ENCODE data around the gene OR5W2.
"Not testable (repeated sequence)": the region's sequence is repeated elsewhere in the genome, so short reads cannot be mapped to it uniquely, and the experiment has no call there.

The OR5W2 gene

DNA sequence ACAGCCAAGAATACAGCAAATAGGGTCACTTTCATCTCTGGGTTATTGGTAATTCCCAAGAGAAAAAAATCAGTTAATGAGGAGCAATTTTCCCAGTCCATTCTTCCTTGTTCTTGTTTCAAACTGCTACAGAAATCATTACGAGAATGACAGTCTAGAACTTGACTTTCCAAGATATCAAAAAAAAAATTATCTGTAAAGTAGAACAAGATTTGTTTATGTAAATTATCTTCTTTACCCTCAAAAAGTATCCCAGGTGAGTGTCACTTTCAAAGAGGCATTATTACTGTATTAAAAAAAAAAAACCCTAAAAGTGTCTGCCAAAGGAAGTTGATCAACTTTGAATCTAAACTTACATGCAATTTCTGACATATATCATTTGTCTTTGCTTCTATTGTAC is at the start of gene OR5W2:
TSS of gene OR5W2 (minus strand) at position 101 of the 400 bp plus-strand sequence. CDS start at position 101, 0 bp downstream.
- no peak for DNase-seq (ENCODE audit: low read depth in 2 of 2)

DNA sequence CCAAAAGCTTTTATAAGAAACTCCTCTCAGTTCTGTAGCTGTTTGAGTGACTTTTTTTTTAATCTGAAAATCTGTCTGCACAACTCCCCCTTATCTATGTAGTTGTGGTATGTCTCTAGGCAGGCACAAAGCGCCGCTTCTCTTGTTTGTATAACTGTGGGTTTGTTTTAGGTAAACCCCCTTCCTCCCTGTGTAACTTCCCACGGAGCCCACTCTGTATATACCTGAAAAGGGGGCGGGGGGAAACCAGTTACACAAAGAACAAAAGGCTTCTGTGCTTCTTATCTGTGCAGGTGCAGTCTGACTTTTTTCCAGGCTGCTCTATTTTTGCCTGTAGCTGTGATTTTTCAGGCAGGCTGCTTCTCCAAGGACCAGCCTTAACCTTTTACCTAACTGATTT is 42.1 kb upstream of the OR5W2 start:
- DNase-seq (ENCODE audit: low read depth in 2 of 2), result no peak

DNA sequence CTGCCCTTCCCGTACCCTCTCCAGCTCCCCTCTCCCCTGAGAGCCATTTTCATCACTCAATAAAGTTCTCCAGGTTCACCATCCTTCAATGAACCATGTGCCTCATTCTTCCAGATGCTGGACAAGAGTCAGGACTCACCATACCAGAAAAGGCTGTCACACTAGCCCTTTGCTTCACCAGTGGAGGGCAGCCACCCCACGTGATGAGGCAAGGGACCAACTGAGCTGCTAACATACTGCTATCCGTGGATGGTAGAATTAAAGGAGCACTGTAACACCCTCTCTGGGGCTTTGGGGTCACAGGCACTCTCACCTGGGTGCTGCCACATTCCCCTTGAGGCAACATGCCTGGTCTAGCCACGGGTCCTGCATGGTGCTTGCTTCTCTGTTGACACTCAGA is 34.9 kb upstream of the OR5W2 start:
- DNase-seq (ENCODE audit: low read depth in 2 of 2), result no peak

DNA sequence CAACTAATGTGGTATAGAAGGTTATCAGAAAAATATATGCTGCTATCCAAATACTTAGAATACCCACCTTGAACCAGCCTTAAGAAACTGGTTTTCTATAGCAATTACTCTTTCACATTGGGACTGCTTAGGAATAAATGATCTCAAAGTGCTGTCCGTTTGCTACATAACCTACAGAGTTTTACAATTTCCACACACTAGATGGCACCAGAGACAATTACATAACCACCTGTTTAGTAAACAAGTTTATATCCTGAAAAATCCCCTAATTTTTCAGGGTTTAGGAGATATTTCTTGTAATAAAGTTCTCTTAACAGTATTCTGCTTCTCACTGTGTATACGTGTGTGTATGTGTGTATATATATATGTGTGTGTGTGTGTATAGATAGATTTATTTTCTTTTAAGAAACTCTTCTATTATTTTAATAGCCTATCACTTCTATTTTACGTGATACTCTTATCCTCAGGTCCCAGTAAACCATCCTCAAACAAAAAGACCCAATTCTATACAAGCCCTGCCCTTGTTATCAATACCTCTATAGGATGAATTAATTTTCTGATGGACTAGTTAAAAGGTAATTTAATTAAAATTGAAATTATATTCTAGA is 28.5 kb upstream of the OR5W2 start:
- DNase-seq (ENCODE audit: low read depth in 2 of 2), result no peak

DNA sequence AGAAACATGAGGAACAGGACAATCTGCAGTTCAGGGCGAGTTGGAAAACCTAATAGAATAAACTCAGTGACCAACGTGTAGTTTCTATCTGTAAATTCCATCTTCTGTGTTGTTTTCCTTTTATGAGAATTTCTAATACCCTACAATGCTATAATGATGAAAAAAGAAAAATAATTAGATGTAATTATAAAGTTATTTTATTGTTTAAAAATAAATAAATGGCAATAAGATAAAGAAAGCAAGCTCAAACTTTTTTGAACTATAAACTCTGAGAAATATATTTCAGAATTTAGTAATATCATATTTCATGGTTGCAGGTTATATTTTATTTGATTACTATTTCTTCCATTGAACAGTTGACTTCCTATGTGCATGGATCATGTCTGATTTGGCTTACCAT is 21.9 kb upstream of the OR5W2 start, which contains the start of gene OR5I1:
TSS of gene OR5I1 (minus strand) at position 101 of the 400 bp plus-strand sequence. CDS start at position 101, 0 bp downstream.
- no peak for DNase-seq (ENCODE audit: low read depth in 2 of 2)

DNA sequence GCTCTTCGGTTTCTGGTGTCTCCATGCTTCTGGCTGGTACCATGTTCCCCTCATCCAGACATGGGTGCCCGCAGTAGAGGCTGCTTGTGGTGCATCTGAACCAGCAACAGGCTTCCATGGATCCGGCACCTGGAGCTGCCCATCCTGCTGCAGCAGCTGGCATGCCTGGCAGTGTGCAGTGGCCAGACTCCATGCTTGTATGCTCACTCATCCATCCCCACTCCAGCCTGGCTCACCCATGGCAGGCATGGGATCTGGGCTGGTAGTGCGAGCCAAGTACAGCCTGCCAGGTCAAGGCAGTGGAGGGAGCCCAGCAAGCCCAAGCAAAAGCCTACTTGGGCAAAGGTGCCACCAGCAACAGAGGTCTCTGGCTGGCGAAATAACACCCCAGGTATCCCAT is 6.2 kb upstream of the OR5W2 start:
- DNase-seq (ENCODE audit: low read depth in 2 of 2), result no peak

DNA sequence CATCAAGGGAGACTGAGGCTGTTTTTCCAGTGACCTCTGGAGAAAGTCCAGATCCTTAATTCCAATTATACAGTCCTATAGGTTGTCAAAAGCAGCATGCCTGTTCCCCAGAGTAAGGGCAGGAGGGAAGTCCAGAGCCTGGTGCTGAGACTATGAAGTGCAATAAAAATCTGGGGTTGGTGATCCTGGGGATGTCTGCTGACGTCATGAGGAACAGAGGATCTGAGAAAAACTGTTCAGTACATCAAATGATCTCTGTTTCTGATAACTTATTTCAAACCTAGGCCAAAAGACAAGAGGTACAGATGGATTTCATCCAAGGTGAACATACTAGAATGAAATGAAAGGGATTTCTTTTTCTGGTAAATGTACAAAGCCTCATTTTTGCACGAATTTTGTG is 12.1 kb downstream of the OR5W2 start:
- no peak for DNase-seq (ENCODE audit: low read depth in 2 of 2)

DNA sequence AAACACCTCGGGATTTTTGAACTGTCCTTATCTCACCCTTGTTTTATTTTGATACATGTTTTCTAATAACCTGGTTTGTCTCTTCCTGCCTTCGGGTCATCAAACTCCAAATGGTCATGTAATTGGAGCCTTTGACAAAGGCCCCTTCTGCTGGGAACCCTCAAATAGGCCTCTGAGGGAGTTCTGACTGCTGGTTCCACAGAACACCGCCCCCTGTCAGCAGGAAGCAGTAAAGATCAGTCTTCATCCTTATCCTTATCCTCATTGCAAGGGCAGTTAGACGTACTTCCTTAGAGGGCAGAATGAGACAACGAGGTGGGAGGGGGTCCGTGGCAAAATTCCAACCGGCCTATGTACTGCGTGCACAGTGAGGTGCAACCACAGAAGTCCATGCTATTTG is 19.2 kb downstream of the OR5W2 start:
- no peak for DNase-seq (ENCODE audit: low read depth in 2 of 2)

DNA sequence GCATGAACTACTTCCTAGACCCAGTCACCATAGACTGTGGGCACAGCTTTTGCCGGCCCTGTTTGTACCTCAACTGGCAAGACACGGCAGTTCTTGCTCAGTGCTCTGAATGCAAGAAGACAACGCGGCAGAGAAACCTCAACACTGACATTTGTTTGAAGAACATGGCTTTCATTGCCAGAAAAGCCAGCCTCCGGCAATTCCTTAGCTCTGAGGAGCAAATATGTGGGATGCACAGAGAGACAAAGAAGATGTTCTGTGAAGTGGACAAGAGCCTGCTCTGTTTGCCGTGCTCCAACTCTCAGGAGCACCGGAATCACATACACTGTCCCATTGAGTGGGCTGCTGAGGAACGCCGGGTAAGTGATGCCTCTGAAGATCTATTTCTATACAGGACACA is 28.9 kb downstream of the OR5W2 start:
- DNase-seq (ENCODE audit: low read depth in 2 of 2), result not testable (repeated sequence)

DNA sequence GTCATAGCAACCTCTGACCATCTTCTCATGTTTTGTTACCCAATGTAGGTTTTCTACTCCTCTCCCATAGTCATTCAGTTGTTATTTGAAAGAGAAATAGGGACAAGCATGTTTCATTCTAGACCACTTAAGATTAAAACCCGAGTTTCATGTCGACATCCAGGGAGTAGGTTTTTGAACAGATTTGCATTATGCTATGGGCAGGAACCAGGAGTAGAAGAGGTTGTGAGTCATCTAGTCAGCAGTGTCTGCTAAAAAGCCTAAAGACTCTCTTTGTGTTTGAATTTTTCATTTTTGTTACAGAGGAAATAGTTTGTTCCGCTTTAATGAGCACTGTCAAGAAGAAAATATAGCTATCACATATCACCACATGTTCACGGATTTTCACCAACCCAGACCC is 29.4 kb downstream of the OR5W2 start:
- DNase-seq (ENCODE audit: low read depth in 2 of 2), result not testable (repeated sequence)

DNA sequence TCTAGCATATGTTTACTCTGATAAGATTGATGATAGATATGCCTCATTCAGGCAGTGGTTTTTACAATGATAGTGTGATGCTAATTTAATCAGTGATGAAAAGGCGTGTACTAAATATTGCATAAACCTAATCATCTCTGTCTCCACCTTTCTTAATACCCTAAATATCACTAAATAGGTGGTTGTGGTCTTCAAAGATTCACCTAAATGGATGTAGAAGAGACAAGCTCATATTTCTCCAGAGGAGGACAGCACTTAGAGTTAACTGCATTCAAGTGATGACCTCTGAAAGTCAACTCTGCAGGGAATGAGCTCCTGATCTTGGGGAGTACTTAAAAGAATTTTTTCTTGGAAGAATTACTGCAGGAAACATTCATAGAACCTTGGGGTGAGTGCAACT is 31.4 kb downstream of the OR5W2 start, which contains the start of gene TRIM51:
TSS of gene TRIM51 (plus strand) at position 301 of the 400 bp plus-strand sequence. CDS start 2,132 bp downstream, outside the sequence.
- DNase-seq (ENCODE audit: low read depth in 2 of 2), result not testable (repeated sequence)

DNA sequence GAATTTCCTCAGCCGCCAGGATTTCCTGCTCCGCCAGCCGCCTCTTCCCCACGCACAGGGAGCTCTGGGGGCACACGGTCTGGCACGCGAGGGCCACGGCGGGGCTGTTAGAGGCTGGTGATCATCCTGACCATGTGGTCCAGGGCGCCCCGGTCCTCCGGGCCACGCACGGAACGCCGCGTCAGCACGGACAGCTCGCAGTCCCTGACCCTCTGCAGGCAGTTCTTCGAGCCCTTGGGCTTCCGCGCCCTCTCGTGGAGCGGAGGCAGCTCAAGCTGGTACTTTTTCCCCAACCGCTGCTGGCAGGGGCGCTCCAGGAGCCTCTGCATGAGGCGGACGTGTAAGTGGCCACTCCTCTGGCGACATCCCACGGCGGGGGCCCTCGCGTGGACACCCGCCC is 41.2 kb downstream of the OR5W2 start:
- not testable (repeated sequence) for DNase-seq (ENCODE audit: low read depth in 2 of 2)

DNA sequence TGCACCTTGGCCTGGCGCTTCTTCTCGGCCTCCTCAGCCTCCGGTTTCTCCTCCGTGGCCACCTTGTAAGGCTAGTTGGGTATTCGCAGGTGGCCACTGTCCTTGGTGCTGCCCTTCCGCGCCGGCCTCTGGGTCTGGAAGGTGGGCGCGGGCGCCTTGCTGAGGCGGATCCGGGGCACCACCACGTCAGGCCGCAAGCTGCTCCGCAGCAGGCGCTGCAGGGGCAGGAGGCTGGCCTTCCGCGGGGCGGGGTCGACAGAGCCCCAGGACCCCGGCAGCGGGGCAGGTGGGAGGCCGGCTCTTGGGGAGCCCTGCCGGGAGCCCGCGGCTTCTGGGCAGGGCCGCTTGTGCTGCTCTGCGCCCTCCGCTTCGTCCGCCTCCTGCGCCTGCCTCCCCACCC is 41.7 kb downstream of the OR5W2 start:
- DNase-seq (ENCODE audit: low read depth in 2 of 2), result not testable (repeated sequence)

DNA sequence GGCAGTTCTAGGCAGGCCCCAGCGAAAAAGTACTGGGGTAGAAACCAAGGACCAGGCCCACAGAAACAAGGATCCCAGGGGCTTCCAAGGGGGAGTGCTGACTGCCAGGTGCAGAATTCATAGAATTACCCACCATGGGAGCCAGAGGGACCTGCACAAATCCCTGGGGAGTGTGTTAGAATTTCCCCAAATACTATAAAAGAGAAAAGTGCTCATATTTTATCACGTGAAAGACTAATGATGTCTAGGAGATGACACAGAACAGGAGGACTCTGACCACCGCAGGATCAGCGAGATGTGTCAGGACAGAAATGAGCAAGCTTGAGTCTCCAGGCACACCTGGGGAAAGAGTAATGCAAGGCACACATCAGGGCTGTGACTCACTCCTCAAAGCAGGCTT is 47.0 kb downstream of the OR5W2 start:
- DNase-seq (ENCODE audit: low read depth in 2 of 2), result not testable (repeated sequence)
